Heart right ventricle (tissue), 16 donors: Measurements from ENCODE around the gene B4GALT5. TPM values are rescaled to one million over a fixed set of nuclear protein-coding genes. Genes with fewer than 3 reads are reported as not detected.

Experiments used
- ATAC-seq, 8 donors: fragments of 200-7000 bp; cut with Tn5 transposase; one replicate each; pipeline ENCODE4 v1.9.1; 2020; ENCODE audit warnings: mild to moderate bottlenecking in 8 of 8, moderate library complexity in 8 of 8, moderate number of reproducible peaks in 1 of 8
- DNase-seq, 2 donors: peaks; one replicate each; pipeline ENCODE4 v3.0.0-alpha.2; 2020
- H3K27ac ChIP-seq, 10 donors: fragments of 200-600 bp; sonication (generic) in 2 of 10; one replicate each; pipeline versions ENCODE4 v1.5.0 to v1.8.0; 2020 to 2022; ENCODE audit warnings: mild to moderate bottlenecking in 3 of 10
- H3K27me3 ChIP-seq, 7 donors: fragments of 200-600 bp; one replicate each; pipeline ENCODE4 v1.8.0; 2021 to 2022; ENCODE audit warnings: mild to moderate bottlenecking in 2 of 7
- H3K36me3 ChIP-seq, 9 donors: fragments of 200-600 bp; sonication (generic) in 1 of 9; one replicate each; pipeline versions ENCODE4 v1.5.0 to v1.8.0; 2020 to 2022; ENCODE audit warnings: mild to moderate bottlenecking in 2 of 9
- H3K4me1 ChIP-seq, 9 donors: fragments of 200-600 bp; sonication (generic) in 1 of 9; one replicate each; pipeline versions ENCODE4 v1.5.0 to v1.8.0; 2020 to 2022; ENCODE audit warnings: mild to moderate bottlenecking in 4 of 9
- H3K4me3 ChIP-seq, 10 donors: fragments of 200-600 bp; sonication (generic) in 2 of 10; one replicate each; pipeline versions ENCODE4 v1.5.0 to v1.8.0; 2020 to 2022; ENCODE audit warnings: mild to moderate bottlenecking in 7 of 10, moderate library complexity in 2 of 10
- H3K9me3 ChIP-seq, 11 donors: fragments of 200-600 bp in 10 of 11; sonication (generic) in 2 of 11; one replicate each; pipeline versions ENCODE4 v1.5.0 to v1.8.0; 2013 to 2022; ENCODE audit warnings: mild to moderate bottlenecking in 2 of 11, control low read depth in 1 of 11, moderate library complexity in 1 of 11
- WGBS, 2 donors: extraction: QIAGEN DNeasy Blood & Tissue Kit; methylation state at CpG; one replicate each; pipeline ENCODE4 v1.1.7; 2013; ENCODE audit warnings: inconsistent platforms in 1 of 2; 5-methylcytosine and 5-hydroxymethylcytosine counted together
- intact Hi-C, 10 donors: fragments of 100-400 bp; cut with DNase I; formaldehyde crosslinking; loops; one replicate each; pipeline versions ENCODE4 v1.11.1 to v1.14.2; 2022
- polyA plus RNA-seq, 2 donors: library from polyadenylated mRNA; stranded (reverse); fragments of 200-250 nt; gene quantifications; one replicate each; pipeline ENCODE4 v1.2.3, GENCODE V29; 2013
- total RNA-seq, 10 donors: library from RNA; stranded (reverse); fragmentation: NEBNext Ultra II Directional in 3 of 10; extraction: Animal tissue kit (Norgen Biotek cat#: 25700) in 3 of 10; gene quantifications; one replicate each; pipeline versions ENCODE4 v1.2.1 to v1.2.4, GENCODE V29; 2021 to 2023
- TF ChIP-seq, protein P1 (sequence below), 9 donors: fragments of 200-600 bp; sonication (generic) in 2 of 9; IDR thresholded peaks; one replicate each; pipeline versions ENCODE4 v1.5.0 to v1.8.0; 2021 to 2022; ENCODE audit warnings: antibody characterized with exemption in 9 of 9, mild to moderate bottlenecking in 5 of 9, moderate library complexity in 1 of 9
- donor health status: Arrhythmogenic right ventricular cardiomyopathy.
- donor health status: ischemic (EF 13 %, LVEDD 7.1; RV severe dilation, severe dysfunction).
- donor health status: healthy with polysubstance abuse.
- donor health status: DM: no; HTN: yes; CAD: no.
- donor health status: DM: no; HTN: no; CAD: no.
- donor health status: ischemic (EF 25% LVEDD 6.9; RV normal size, moderate dysfunction).
- donor health status: ischemic (EF 25% LVEDD 5.7; RV mildly dilated, moderate dysfunction).
- donor health status: healthy.
- donor health status: DM: yes; HTN: yes; CAD: no.
- donor health status: Ischemic cardiomyopathy.
- donor health status: ischemic (EF 35%, LVEDD 5.7; RV mildly dilated, moderate dysfunction).
- donor health status: nonischemic (EF 11% LVEDD 7.7; RV severe dilation, severe dysfunction).
- donor health status: DM: yes; HTN: yes; CAD: no.
- donor health status: PGD.
- donor health status: ischemic (EF 29% LVEDD 5.4; RV normal size, mild dysfunction).
- donor health status: nonischemic (EF 23%, LVEDD 6.1; RV moderate dilation, normal function).

B4GALT5 gene
- total and polyA plus RNA-seq, 12 donors: 7.4 to 61.6 (median 29.6) TPM

DNA sequence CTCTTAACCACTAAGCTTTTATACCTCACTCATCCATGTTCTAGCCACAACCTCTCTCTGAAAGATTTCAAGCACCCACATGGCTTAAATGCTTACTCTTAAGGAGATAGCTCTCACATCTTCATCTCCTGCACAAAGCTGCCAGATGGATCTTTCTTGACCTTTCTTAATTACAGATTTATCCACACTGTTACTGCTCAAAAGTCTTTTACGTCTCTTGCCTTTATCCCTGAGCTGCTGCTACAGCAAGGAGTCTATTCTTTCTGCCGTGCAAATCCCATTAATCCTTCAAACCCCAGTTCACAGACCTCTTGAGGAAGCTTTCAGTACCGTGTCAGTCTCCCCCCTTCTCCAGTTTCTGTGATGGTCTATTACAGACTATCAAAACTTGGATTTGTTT lies 54.6 kb downstream of the B4GALT5 start:
- intact Hi-C loops: no loop called here
- Histone ChIP-seq H3K4me3 (no peak overlapping the region), H3K27me3 (no peaks in the 10 kb centered on the region), H3K27ac (no peak overlapping the region), H3K9me3 (no peaks in the 10 kb centered on the region), H3K36me3 (peaks cover 0 to 26% (median 4%) of the 10 kb centered on the region in 9 donors), H3K4me1 (peaks cover 0 to 83% (median 50%) of the 10 kb centered on the region in 9 donors)
- 78 to 79% methylated on average over 3 of the region's 3 CpGs for WGBS, 2 donors
- TF ChIP-seq, protein P1, sequence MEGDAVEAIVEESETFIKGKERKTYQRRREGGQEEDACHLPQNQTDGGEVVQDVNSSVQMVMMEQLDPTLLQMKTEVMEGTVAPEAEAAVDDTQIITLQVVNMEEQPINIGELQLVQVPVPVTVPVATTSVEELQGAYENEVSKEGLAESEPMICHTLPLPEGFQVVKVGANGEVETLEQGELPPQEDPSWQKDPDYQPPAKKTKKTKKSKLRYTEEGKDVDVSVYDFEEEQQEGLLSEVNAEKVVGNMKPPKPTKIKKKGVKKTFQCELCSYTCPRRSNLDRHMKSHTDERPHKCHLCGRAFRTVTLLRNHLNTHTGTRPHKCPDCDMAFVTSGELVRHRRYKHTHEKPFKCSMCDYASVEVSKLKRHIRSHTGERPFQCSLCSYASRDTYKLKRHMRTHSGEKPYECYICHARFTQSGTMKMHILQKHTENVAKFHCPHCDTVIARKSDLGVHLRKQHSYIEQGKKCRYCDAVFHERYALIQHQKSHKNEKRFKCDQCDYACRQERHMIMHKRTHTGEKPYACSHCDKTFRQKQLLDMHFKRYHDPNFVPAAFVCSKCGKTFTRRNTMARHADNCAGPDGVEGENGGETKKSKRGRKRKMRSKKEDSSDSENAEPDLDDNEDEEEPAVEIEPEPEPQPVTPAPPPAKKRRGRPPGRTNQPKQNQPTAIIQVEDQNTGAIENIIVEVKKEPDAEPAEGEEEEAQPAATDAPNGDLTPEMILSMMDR (IDR thresholded peaks at IDR 0.05): no peak
- ATAC-seq (no peak), DNase-seq (no peak)

DNA sequence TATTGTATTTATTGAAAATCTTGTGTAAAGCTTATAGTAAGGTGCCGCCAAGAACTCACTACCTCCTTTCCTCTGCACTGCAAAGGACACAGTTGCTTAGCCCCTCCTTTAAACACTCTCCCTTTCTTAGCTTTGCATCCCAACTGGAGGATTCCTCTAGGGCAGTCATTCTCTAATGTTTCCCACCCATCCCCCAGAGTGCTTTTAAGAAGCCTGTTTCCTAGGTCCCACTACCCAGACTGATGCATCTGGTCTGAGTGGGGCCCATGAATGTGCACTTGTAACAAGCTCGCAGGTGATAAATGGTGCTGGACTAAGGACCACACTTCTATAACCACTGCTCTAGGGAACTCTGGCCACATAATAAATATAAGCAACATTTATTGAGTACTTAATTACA lies 55.2 kb downstream of the B4GALT5 start:
- TF ChIP-seq, protein P1 (IDR thresholded peaks at IDR 0.05): no peak
- H3K27me3 ChIP-seq: no peaks in the 10 kb centered on the region
- H3K4me1 ChIP-seq: peaks cover 0 to 83% (median 50%) of the 10 kb centered on the region in 9 donors
- no peak overlapping the region for H3K4me3 ChIP-seq
- intact Hi-C loops: no loop called here
- 83 to 84% methylated on average over 2 of the region's 2 CpGs for WGBS, 2 donors
- peaks cover 0 to 31% (median 10%) of the 10 kb centered on the region in 9 donors for H3K36me3 ChIP-seq
- H3K9me3 ChIP-seq: no peaks in the 10 kb centered on the region
- ATAC-seq: no peak
- H3K27ac ChIP-seq: no peak overlapping the region
- DNase-seq: no peak

DNA sequence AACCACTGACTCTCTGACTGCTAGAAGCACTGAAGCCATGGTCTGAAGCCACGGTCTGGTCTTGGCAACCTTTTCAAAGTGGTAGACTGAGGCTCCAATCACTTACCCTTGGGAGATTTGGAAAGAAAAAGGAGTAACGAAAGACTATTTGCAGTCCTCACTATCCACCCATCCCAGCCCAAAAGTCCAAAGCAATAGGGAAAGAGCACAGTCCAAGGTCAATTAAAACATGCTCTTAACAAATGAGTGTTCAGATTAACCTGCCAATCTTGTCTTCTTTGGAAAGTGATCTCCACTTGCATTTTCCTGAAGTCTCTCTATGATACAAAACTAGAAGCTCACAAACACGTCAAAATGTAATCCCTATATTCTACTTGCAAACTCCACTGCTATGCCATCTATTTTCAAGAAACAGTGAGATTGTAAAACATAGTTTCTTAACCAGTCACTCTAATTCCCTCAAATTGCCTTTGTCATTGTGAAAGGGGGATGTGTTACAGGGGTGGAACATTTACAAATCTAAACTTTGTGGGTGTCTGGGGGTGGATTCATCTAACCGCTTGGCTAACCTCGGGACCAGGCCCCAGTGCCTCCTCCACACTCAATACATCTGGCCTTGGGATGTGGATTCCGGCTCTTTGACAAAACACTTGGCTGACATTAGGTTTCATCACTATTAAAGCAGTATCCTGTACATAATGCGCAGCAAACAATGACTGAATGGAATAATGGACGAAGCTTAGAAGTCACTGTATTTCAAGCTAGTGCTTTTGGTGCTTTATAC lies 56.4 kb downstream of the B4GALT5 start:
- ATAC-seq: peak in 5 of 8 donors; percentile 23 to 76 (median 44)
- intact Hi-C loops: no loop called here

DNA sequence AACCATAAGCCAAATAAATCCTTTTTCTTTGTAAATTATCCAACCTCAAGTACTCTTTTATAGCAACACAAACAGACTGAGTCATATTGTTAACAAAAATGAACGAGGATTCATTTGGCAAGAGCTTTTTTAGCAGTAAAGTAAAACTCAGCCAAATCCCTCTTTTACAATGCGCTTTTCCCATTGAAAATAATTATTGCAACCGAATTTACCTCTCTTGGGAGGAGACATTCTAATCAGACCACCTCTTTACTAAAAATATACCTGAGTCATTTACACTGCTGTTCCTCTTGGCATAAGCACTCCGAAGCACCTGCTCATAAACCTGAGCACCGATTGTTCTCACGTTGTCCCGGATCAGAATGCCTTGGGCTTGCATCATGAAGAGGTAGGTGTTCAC lies 57.4 kb downstream of the B4GALT5 start:
- H3K27me3 ChIP-seq: no peaks in the 10 kb centered on the region
- TF ChIP-seq, protein P1 (IDR thresholded peaks at IDR 0.05): no peak
- H3K4me1 ChIP-seq: peaks cover 0 to 70% (median 39%) of the 10 kb centered on the region in 9 donors
- no peak overlapping the region for H3K4me3 ChIP-seq
- ATAC-seq: peak in 3 of 8 donors; percentile 29 to 59 (median 50)
- H3K36me3 ChIP-seq: peaks cover 0 to 53% (median 14%) of the 10 kb centered on the region in 9 donors
- intact Hi-C loops: no loop called here
- H3K27ac ChIP-seq: peak overlapping the region in 2 of 10 donors; percentile 5 to 6
- DNase-seq: no peak
- H3K9me3 ChIP-seq: no peaks in the 10 kb centered on the region
- 68 to 77% methylated on average over 7 of the region's 7 CpGs for WGBS, 2 donors

More for the DNA sequence above, 56.4 kb downstream of the B4GALT5 start:
- Histone ChIP-seq H3K4me1 (peaks cover 0 to 80% (median 49%) of the 10 kb centered on the region in 9 donors), H3K27me3 (no peaks in the 10 kb centered on the region), H3K9me3 (no peaks in the 10 kb centered on the region), H3K4me3 (no peak overlapping the region), H3K27ac (peak overlapping the region in 3 of 10 donors; percentile 2 to 23 (median 21)), H3K36me3 (peaks cover 0 to 43% (median 14%) of the 10 kb centered on the region in 9 donors)
- no peak for DNase-seq
- TF ChIP-seq, protein P1 (IDR thresholded peaks at IDR 0.05): no peak
- 59 to 73% methylated on average over 8 of the region's 8 CpGs for WGBS, 2 donors
